Fibroblast of villous mesenchyme (primary cell): Measurements from ENCODE around the gene TAC4. TPM values are rescaled to one million over a fixed set of nuclear protein-coding genes. Genes with fewer than 3 reads are reported as not detected.
A peak's percentile ranks its signal among the peaks of the same experiment; 100 is the strongest.

Source experiments
- DNase-seq: peaks from one replicate; pipeline ENCODE4 v3.0.0-alpha.2; 2010; ENCODE audit warnings: low read depth
- H3K4me3 ChIP-seq: 2 replicates; pipeline ENCODE4 v1.5.1; 2011; ENCODE audit warnings: low read depth, mild to moderate bottlenecking, low read length
- CTCF ChIP-seq: IDR thresholded peaks from 2 replicates; pipeline ENCODE4 v1.5.1; 2012; ENCODE audit warnings: low read depth, mild to moderate bottlenecking, low read length; ENCODE audit not compliant: insufficient read depth
- total RNA-seq: library from RNA; depleted of rRNA; stranded (reverse); fragments of >200 nt; gene quantifications from 2 replicates; pipeline ENCODE4 v1.2.3, GENCODE V29; 2012

Gene TAC4
- total RNA-seq, 1 donor: not detected

GRCh38 chr17:49798182-49798581 is 49.7 kb downstream of the TAC4 start:
- TF ChIP-seq CTCF: no peak
- H3K4me3 ChIP-seq: no peak overlapping the region
- DNase-seq: peak; percentile 54

GRCh38 chr17:49795372-49795771 is 52.5 kb downstream of the TAC4 start:
- no peak for DNase-seq
- no peak for TF ChIP-seq CTCF
- no peak overlapping the region for H3K4me3 ChIP-seq

- TF ChIP-seq CTCF: no peak
- no peak for DNase-seq
- H3K4me3 ChIP-seq: no peak overlapping the region
Measured at GRCh38 chr17:49793309-49793708, 54.6 kb downstream of the TAC4 start.

GRCh38 chr17:49789243-49789578 is 58.7 kb downstream of the TAC4 start:
- peak overlapping the region; percentile 96 for H3K4me3 ChIP-seq
- TF ChIP-seq CTCF: no peak
- no peak for DNase-seq

GRCh38 chr17:49788478-49789242 is 59.2 kb downstream of the TAC4 start, which contains the start of gene KAT7:
KAT7 (plus strand) TSS chr17:49788681; CDS start chr17:49788835, 154 bp downstream.
- peak; percentile 99 for DNase-seq
- peak within 1 kb of the TSS; percentile 96 for H3K4me3 ChIP-seq
- no peak for TF ChIP-seq CTCF

Other genes starting within 250 kb of the TAC4 start
- 43.5 and 59.2 TPM in 2 replicates for gene SPOP, start 170.0 kb downstream of the TAC4 start, total RNA-seq
- 56.4 and 61.3 TPM in 2 replicates for gene SLC35B1, start 140.1 kb downstream of the TAC4 start, total RNA-seq
- gene FAM117A, start 83.9 kb downstream of the TAC4 start, total RNA-seq: 1.7 and 1.9 TPM in 2 replicates
- 38.0 and 43.2 TPM in 2 replicates for gene KAT7, start 59.4 kb downstream of the TAC4 start, total RNA-seq
- gene DLX4, start 121.1 kb upstream of the TAC4 start, total RNA-seq: not detected in 2 replicates
- not detected in 2 replicates for gene DLX3, start 147.2 kb upstream of the TAC4 start, total RNA-seq
- gene ITGA3, start 208.0 kb upstream of the TAC4 start, total RNA-seq: 207 and 266 TPM in 2 replicates
- 20.3 and 20.6 TPM in 2 replicates for gene PDK2, start 247.3 kb upstream of the TAC4 start, total RNA-seq